Brain microvascular endothelial cell (primary cell): ENCODE measurements around the gene SNRNP40.
"Not testable (repeated sequence)": the region's sequence is repeated elsewhere in the genome, so short reads cannot be mapped to it uniquely, and the experiment has no call there.

Experiments used
- DNase-seq: peaks from one replicate; pipeline ENCODE4 v3.0.0-alpha.2; 2020
- H3K27ac ChIP-seq: fragments of 250-450 bp; sonication (Bioruptor Pico); 2 replicates; pipeline ENCODE4 v1.5.1; 2020; ENCODE audit warnings: mild to moderate bottlenecking, moderate library complexity
- H3K27me3 ChIP-seq: fragments of 250-450 bp; sonication (Bioruptor Pico); replicated peaks from 2 replicates; pipeline ENCODE4 v1.5.1; 2020; ENCODE audit warnings: mild to moderate bottlenecking
- H3K36me3 ChIP-seq: fragments of 250-450 bp; sonication (Bioruptor Pico); replicated peaks from 2 replicates; pipeline ENCODE4 v1.5.1; 2020; ENCODE audit warnings: mild to moderate bottlenecking
- H3K4me3 ChIP-seq: 2 replicates; pipeline ENCODE4 v1.5.1; 2011; ENCODE audit warnings: low read depth, mild to moderate bottlenecking, control low read depth, low read length, moderate library complexity
- CTCF ChIP-seq: IDR thresholded peaks from 2 replicates; pipeline ENCODE4 v1.5.1; 2011; ENCODE audit warnings: low read depth, mild to moderate bottlenecking, moderate library complexity, low read length, control low read depth, inconsistent platforms; ENCODE audit errors: missing control alignments
- in situ Hi-C: cut with HindIII; loops from 2 replicates; pipeline ENCODE4 v1.10.0; 2017; ENCODE audit warnings: low sequenced_read_pairs, low pct_ligation_motif_present

The SNRNP40 gene

GRCh38 chr1:31272369-31272768 is 24.2 kb downstream of the SNRNP40 start:
- no peak for DNase-seq
- H3K4me3 ChIP-seq, result no peak overlapping the region
- TF ChIP-seq CTCF, result no peak
- H3K27me3 ChIP-seq, result no peaks in the 10 kb centered on the region
- H3K36me3 ChIP-seq, result peaks cover 37% of the 10 kb centered on the region
- H3K27ac ChIP-seq, result no peak overlapping the region
- in situ Hi-C loops, result no loop called here

GRCh38 chr1:31266547-31266946 is 30.0 kb downstream of the SNRNP40 start:
- H3K36me3 ChIP-seq, result peaks cover 51% of the 10 kb centered on the region
- no peak for DNase-seq
- no peak overlapping the region for H3K27ac ChIP-seq
- no peaks in the 10 kb centered on the region for H3K27me3 ChIP-seq
- no peak for TF ChIP-seq CTCF
- in situ Hi-C loops, result no loop called here
- no peak overlapping the region for H3K4me3 ChIP-seq

- no peak for TF ChIP-seq CTCF
- H3K36me3 ChIP-seq, result peaks cover 47% of the 10 kb centered on the region
- H3K27ac ChIP-seq, result no peak overlapping the region
- no peaks in the 10 kb centered on the region for H3K27me3 ChIP-seq
- in situ Hi-C loops, result no loop called here
- H3K4me3 ChIP-seq, result no peak overlapping the region
- DNase-seq, result no peak
Measured at GRCh38 chr1:31264790-31265386, 31.7 kb downstream of the SNRNP40 start.

- in situ Hi-C loops, result no loop called here
- Histone ChIP-seq H3K27me3 (no peaks in the 10 kb centered on the region), H3K27ac (no peak overlapping the region), H3K36me3 (peaks cover 43% of the 10 kb centered on the region), H3K4me3 (no peak overlapping the region)
- no peak for TF ChIP-seq CTCF
- DNase-seq, result no peak
Measured at GRCh38 chr1:31263408-31263807, 33.2 kb downstream of the SNRNP40 start.

DNA sequence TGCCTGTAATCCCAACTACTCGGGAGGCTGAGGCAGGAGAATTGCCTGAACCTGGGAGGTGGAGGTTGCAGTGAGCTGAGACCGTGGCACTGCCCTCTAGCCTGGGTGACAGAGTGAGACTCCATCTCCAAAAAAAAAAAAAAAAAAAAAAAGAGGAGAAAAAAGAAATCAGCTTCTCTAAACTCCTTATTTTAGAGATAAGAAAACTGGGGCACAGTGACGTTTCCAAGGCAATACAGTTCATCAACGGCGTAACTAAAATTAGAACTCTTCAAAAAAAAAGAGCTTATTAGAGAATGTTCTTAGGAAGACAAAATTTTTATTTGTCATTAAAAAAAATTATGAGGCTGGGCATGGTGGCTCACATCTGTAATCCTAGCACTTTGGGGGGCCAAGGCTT is 34.2 kb downstream of the SNRNP40 start:
- H3K27ac ChIP-seq, DNase-seq, H3K4me3 ChIP-seq, H3K27me3 ChIP-seq, in situ Hi-C loops: not testable (repeated sequence)
- peaks cover 35% of the 10 kb centered on the region for H3K36me3 ChIP-seq

DNA sequence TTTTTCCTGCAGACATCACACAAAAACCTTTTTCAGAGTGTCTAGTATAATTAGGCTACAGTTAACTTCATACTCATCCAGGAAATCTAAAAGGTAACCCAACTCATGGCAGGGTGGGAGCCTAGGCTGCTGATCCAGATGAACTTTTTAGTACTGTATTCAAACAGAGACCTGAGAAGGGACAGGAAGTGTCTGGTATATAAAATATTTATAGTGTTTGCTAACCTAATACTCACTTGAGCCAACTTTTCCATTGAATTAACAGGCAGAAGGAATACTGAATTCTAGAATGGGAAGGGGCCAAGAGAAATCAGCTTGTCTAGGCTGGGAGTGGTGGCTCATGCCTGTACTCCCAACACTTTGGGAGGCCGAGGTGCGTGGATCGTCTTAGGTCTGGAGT is 34.7 kb downstream of the SNRNP40 start:
- no peak overlapping the region for H3K4me3 ChIP-seq
- in situ Hi-C loops, result no loop called here
- H3K27ac ChIP-seq, result no peak overlapping the region
- H3K36me3 ChIP-seq, result peaks cover 30% of the 10 kb centered on the region
- no peaks in the 10 kb centered on the region for H3K27me3 ChIP-seq
- DNase-seq, result no peak
- TF ChIP-seq CTCF, result no peak
